ENCODE data around the gene CADPS. TPM values are rescaled to one million over a fixed set of nuclear protein-coding genes. Genes with fewer than 3 reads are reported as not detected.

Gene CADPS
- total RNA-seq, 1 experiment from 2014 or later: 7.0 TPM

DNA sequence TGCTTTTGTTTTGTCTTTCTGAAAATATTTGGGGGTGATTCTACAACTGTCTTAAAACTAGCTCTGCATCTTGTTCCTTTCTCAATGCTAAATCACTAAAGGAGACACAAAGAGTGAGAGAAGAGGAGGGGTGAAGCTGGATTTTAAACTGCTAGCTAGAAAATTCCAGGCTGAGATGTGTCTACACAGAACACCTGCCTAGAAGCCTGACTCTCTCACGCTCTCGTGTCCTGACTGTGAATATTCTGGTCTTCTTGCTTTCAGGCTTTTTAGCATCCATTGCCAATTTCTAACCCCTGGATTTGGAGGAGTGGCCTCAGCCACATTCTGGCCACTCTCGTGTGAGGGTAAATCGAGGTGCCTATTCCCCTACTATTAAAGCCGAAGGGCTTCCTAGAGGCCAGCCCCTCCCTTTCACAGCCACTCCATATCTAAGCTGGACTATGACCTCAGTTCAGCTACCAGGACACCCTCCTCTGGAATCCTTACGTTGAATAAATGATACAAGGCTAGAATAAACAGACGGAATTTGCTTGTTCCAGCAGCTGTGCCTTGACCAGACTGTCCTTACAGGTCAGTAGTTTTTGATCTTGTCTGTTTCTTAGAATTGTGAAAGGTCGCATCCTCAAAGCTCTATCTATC is 353.6 kb downstream of the CADPS start:
- Mint-ChIP-seq H3K4me3 (no peak overlapping the region), H3K27me3 (ENCODE audit: low read depth) (no peaks in the 10 kb centered on the region), H3K9me3 (no peaks in the 10 kb centered on the region), H3K4me1 (peaks cover 3% of the 10 kb centered on the region), H3K36me3 (no peaks in the 10 kb centered on the region), H3K27ac (no peak overlapping the region)
- POLR2A ChIA-PET: no interaction called here
- CTCF ChIA-PET: no interaction called here
- DNase-seq (ENCODE audit: low spot score): no peak
- ATAC-seq: no peak
- TF ChIP-seq JUN (CRISPR knock-in tag; IDR thresholded peaks at IDR 0.05) (no peak), FOXK1 (CRISPR knock-in tag; IDR thresholded peaks at IDR 0.05) (no peak), SOX15 (CRISPR knock-in tag; IDR thresholded peaks at IDR 0.05) (no peak), CREB1 (CRISPR knock-in tag; IDR thresholded peaks at IDR 0.05) (no peak), RORB (CRISPR knock-in tag; IDR thresholded peaks at IDR 0.05) (no peak), ATF1 (CRISPR knock-in tag; IDR thresholded peaks at IDR 0.05) (no peak), ZNF671 (CRISPR knock-in tag; IDR thresholded peaks at IDR 0.05) (no peak)
- TF ChIP-seq, protein P1, sequence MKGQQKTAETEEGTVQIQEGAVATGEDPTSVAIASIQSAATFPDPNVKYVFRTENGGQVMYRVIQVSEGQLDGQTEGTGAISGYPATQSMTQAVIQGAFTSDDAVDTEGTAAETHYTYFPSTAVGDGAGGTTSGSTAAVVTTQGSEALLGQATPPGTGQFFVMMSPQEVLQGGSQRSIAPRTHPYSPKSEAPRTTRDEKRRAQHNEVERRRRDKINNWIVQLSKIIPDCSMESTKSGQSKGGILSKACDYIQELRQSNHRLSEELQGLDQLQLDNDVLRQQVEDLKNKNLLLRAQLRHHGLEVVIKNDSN (CRISPR knock-in tag; IDR thresholded peaks at IDR 0.05): no peak
- TF ChIP-seq, protein P2, sequence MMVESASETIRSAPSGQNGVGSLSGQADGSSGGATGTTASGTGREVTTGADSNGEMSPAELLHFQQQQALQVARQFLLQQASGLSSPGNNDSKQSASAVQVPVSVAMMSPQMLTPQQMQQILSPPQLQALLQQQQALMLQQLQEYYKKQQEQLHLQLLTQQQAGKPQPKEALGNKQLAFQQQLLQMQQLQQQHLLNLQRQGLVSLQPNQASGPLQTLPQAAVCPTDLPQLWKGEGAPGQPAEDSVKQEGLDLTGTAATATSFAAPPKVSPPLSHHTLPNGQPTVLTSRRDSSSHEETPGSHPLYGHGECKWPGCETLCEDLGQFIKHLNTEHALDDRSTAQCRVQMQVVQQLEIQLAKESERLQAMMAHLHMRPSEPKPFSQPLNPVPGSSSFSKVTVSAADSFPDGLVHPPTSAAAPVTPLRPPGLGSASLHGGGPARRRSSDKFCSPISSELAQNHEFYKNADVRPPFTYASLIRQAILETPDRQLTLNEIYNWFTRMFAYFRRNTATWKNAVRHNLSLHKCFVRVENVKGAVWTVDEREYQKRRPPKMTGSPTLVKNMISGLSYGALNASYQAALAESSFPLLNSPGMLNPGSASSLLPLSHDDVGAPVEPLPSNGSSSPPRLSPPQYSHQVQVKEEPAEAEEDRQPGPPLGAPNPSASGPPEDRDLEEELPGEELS (CRISPR knock-in tag; IDR thresholded peaks at IDR 0.05): no peak
- TF ChIP-seq, protein P3, sequence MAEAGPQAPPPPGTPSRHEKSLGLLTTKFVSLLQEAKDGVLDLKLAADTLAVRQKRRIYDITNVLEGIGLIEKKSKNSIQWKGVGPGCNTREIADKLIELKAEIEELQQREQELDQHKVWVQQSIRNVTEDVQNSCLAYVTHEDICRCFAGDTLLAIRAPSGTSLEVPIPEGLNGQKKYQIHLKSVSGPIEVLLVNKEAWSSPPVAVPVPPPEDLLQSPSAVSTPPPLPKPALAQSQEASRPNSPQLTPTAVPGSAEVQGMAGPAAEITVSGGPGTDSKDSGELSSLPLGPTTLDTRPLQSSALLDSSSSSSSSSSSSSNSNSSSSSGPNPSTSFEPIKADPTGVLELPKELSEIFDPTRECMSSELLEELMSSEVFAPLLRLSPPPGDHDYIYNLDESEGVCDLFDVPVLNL (CRISPR knock-in tag; IDR thresholded peaks at IDR 0.05; ENCODE audit: borderline replicate concordance, low read depth): no peak
- TF ChIP-seq, protein P4, sequence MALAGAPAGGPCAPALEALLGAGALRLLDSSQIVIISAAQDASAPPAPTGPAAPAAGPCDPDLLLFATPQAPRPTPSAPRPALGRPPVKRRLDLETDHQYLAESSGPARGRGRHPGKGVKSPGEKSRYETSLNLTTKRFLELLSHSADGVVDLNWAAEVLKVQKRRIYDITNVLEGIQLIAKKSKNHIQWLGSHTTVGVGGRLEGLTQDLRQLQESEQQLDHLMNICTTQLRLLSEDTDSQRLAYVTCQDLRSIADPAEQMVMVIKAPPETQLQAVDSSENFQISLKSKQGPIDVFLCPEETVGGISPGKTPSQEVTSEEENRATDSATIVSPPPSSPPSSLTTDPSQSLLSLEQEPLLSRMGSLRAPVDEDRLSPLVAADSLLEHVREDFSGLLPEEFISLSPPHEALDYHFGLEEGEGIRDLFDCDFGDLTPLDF (CRISPR knock-in tag; IDR thresholded peaks at IDR 0.05): no peak
- TF ChIP-seq, protein P5, sequence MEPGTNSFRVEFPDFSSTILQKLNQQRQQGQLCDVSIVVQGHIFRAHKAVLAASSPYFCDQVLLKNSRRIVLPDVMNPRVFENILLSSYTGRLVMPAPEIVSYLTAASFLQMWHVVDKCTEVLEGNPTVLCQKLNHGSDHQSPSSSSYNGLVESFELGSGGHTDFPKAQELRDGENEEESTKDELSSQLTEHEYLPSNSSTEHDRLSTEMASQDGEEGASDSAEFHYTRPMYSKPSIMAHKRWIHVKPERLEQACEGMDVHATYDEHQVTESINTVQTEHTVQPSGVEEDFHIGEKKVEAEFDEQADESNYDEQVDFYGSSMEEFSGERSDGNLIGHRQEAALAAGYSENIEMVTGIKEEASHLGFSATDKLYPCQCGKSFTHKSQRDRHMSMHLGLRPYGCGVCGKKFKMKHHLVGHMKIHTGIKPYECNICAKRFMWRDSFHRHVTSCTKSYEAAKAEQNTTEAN (CRISPR knock-in tag; IDR thresholded peaks at IDR 0.05): no peak

DNA sequence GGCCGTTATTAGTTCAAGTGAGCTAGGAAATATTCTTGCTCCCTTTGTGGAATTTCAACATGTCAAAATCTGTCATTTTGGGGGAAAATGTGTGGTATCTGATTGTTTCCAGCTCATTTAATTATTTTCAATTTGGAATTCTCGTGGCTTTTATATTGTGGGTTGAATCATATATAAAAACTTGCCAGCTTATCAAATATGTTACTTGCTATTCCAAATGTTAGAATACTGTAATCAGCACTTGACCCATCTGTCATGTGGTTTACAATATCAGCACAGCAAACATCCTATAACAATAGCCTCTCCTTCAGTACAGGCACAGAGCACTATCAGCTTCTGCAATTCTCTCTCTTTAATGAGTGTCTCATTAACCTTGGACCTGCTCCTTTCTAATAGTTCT is 371.7 kb downstream of the CADPS start:
- Mint-ChIP-seq H3K4me1 (peaks cover 11% of the 10 kb centered on the region), H3K27ac (no peak overlapping the region), H3K36me3 (no peaks in the 10 kb centered on the region), H3K9me3 (no peaks in the 10 kb centered on the region), H3K27me3 (ENCODE audit: low read depth) (no peaks in the 10 kb centered on the region), H3K4me3 (no peak overlapping the region)
- DNase-seq (ENCODE audit: low spot score): no peak
- CTCF ChIA-PET: interaction anchor here (2.0 kb wide), 1 partner anchor 10 kb away, joined by 8 read pairs; no protein-coding TSS in a partner anchor
- POLR2A ChIA-PET: no interaction called here
- TF ChIP-seq ELF4 (CRISPR knock-in tag; IDR thresholded peaks at IDR 0.05; ENCODE audit: low read depth) (no peak), CBFB (CRISPR knock-in tag; IDR thresholded peaks at IDR 0.05; ENCODE audit: low read depth) (no peak), MYBL2 (CRISPR knock-in tag; IDR thresholded peaks at IDR 0.05) (no peak), TP53 (CRISPR knock-in tag; IDR thresholded peaks at IDR 0.05) (no peak), JAZF1 (CRISPR knock-in tag; IDR thresholded peaks at IDR 0.05) (no peak), ZNF263 (CRISPR knock-in tag; IDR thresholded peaks at IDR 0.05; ENCODE audit: low read depth) (no peak), GTF2I (CRISPR knock-in tag; conservative IDR thresholded peaks at IDR 0.05) (no peak)
- TF ChIP-seq, protein P6, sequence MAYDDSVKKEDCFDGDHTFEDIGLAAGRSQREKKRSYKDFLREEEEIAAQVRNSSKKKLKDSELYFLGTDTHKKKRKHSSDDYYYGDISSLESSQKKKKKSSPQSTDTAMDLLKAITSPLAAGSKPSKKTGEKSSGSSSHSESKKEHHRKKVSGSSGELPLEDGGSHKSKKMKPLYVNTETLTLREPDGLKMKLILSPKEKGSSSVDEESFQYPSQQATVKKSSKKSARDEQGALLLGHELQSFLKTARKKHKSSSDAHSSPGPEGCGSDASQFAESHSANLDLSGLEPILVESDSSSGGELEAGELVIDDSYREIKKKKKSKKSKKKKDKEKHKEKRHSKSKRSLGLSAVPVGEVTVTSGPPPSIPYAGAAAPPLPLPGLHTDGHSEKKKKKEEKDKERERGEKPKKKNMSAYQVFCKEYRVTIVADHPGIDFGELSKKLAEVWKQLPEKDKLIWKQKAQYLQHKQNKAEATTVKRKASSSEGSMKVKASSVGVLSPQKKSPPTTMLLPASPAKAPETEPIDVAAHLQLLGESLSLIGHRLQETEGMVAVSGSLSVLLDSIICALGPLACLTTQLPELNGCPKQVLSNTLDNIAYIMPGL (CRISPR knock-in tag; IDR thresholded peaks at IDR 0.05): no peak
- TF ChIP-seq, protein P7, sequence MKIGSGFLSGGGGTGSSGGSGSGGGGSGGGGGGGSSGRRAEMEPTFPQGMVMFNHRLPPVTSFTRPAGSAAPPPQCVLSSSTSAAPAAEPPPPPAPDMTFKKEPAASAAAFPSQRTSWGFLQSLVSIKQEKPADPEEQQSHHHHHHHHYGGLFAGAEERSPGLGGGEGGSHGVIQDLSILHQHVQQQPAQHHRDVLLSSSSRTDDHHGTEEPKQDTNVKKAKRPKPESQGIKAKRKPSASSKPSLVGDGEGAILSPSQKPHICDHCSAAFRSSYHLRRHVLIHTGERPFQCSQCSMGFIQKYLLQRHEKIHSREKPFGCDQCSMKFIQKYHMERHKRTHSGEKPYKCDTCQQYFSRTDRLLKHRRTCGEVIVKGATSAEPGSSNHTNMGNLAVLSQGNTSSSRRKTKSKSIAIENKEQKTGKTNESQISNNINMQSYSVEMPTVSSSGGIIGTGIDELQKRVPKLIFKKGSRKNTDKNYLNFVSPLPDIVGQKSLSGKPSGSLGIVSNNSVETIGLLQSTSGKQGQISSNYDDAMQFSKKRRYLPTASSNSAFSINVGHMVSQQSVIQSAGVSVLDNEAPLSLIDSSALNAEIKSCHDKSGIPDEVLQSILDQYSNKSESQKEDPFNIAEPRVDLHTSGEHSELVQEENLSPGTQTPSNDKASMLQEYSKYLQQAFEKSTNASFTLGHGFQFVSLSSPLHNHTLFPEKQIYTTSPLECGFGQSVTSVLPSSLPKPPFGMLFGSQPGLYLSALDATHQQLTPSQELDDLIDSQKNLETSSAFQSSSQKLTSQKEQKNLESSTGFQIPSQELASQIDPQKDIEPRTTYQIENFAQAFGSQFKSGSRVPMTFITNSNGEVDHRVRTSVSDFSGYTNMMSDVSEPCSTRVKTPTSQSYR (CRISPR knock-in tag; IDR thresholded peaks at IDR 0.05): no peak
- TF ChIP-seq, protein P3 (CRISPR knock-in tag; IDR thresholded peaks at IDR 0.05; ENCODE audit: borderline replicate concordance, low read depth): no peak
- no peak for ATAC-seq
